Measurements from ENCODE around the gene MGAT4A. TPM values are rescaled to one million over a fixed set of nuclear protein-coding genes. Genes with fewer than 3 reads are reported as not detected.

MGAT4A gene
- total and polyA plus RNA-seq, 2 of the 13 experiments (the other 11 are each of a cell fraction or from before 2014, with no cell fraction given) = 47.2 to 90.9 TPM

GRCh38 chr2:98649135-98649991, 81.6 kb downstream of the MGAT4A start (continued):
- TF ChIP-seq ZMAT5 (CRISPR knock-in tag; IDR thresholded peaks at IDR 0.05; ENCODE audit: borderline replicate concordance, low read depth) (no peak), ZNF709 (CRISPR knock-in tag; IDR thresholded peaks at IDR 0.05) (no peak), ZNF510 (CRISPR knock-in tag; IDR thresholded peaks at IDR 0.05; ENCODE audit: low read depth) (no peak), ZNF784 (CRISPR knock-in tag; IDR thresholded peaks at IDR 0.05; ENCODE audit: borderline replicate concordance) (no peak), MAFF (IDR thresholded peaks at IDR 0.05; ENCODE audit: low read depth, low read length) (no peak), GABPB1 (CRISPR knock-in tag; IDR thresholded peaks at IDR 0.05) (no peak), PHF5A (CRISPR knock-in tag; IDR thresholded peaks at IDR 0.05; ENCODE audit: low read depth, unreplicated experiment) (peak; percentile 76), RORA (CRISPR knock-in tag; IDR thresholded peaks at IDR 0.05) (no peak), KAT2B (IDR thresholded peaks at IDR 0.05; ENCODE audit: borderline replicate concordance, low read depth, low read length) (no peak), ARID4A (CRISPR knock-in tag; IDR thresholded peaks at IDR 0.05; ENCODE audit: borderline replicate concordance) (no peak), ZNF567 (CRISPR knock-in tag; IDR thresholded peaks at IDR 0.05; ENCODE audit: borderline replicate concordance) (no peak), AHDC1 (CRISPR knock-in tag; IDR thresholded peaks at IDR 0.05; ENCODE audit: borderline replicate concordance) (no peak), ZNF781 (CRISPR knock-in tag; IDR thresholded peaks at IDR 0.05; ENCODE audit: borderline replicate concordance, not compliant biosample characterization) (no peak), HOXD1 (CRISPR knock-in tag; IDR thresholded peaks at IDR 0.05) (no peak), PRMT3 (CRISPR knock-in tag; IDR thresholded peaks at IDR 0.05; ENCODE audit: borderline replicate concordance, low read depth) (no peak), PLRG1 (conservative IDR thresholded peaks at IDR 0.05) (no peak), PTBP1 (IDR thresholded peaks at IDR 0.05; ENCODE audit: low read depth, low read length, poor library complexity, severe bottlenecking) (no peak)
